Right renal cortex interstitium (tissue), 3 donors: ENCODE data around the gene APC2. TPM values are rescaled to one million over a fixed set of nuclear protein-coding genes. Genes with fewer than 3 reads are reported as not detected.

Experiments
- DNase-seq, 3 donors: peaks; one replicate each; pipeline ENCODE4 v3.0.0-alpha.2; 2013; ENCODE audit warnings: low read depth in 3 of 3, low spot score in 2 of 3
- polyA plus RNA-seq, 3 donors: library from polyadenylated mRNA; unstranded; fragments of 120-200 nt; gene quantifications; one replicate each; pipeline ENCODE4 v1.2.1, GENCODE V29; 2013; ENCODE audit not compliant: insufficient read length in 3 of 3

The APC2 gene
- polyA plus RNA-seq, 3 donors = 0.86 to 1.1 (median 1.0) TPM

GRCh38 chr19:1446713-1447481, 3.0 kb upstream of the APC2 start:
- DNase-seq = no peak

- DNase-seq = no peak
Observed at GRCh38 chr19:1447504-1447903, 2.4 kb upstream of the APC2 start.

DNA sequence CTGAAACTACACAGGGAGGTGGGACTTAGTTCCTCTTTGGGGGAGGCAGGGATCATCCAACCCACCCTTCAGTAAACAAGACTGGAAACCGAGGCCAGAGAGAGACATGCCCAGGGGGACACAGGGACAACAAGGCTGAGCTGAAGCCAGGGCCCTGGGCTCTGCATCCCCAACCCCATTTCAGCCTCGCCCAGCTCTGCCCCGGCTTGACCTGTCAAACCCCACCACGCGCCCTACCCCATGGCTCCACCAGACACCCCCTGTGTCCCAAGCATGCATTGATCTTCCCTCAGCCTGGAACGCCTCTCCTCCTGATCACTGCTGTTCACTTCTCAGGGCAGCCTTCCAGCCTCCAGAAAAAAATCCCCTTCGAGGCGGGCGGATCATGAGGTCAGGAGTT, 2.0 kb upstream of the APC2 start:
- no peak for DNase-seq

DNA sequence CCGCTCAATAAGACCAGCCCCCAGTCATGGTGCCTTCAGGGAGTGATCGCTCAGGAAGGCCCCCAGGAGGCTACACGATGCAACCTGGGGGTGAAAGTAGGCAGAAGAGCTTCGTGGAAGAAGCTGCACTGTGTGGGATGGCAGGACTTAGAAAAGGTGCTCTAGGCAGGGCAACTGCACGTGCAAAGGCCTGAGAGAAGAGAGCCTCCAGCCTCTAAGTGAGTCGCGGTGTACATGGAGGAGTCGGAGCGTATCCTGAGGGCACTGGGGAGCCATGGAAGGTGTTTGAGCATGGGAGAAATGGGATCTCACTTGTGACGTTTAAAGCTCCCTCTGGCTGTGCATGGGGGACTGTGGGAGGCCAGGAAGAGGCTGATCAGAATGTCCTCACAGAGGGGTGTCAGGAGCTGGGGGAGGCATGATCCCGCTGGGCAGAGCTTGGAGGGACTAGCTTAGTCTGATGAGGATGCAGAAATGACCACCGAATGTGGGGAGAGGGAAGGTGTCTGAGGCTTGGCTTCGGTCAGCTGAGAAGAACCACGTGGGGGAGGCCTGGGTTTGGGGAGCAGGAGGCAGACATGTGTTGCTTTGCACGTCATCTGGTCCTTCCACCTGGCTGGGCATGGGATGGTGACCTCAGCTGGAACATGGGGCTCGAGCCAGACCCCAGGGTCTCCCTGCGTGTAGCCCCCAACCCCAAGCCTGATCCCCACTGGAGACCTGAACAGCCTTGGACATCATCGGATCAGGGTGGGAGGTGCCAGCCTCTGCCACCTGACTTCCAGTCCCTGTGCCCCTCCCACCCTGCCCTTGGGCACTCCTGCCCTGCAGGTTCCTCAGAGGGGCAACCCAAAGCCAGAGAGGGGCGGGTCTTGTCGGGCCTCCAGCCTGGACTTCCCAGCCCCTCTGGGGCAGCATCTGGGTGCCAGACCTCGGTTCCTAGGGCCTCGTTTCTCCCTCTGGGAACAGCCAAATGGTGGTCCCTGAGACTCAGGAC, 1.1 kb downstream of the APC2 start:
- no peak for DNase-seq

GRCh38 chr19:1451916-1452801, 2.2 kb downstream of the APC2 start:
- no peak for DNase-seq

- no peak for DNase-seq
Observed at GRCh38 chr19:1452802-1453524, 3.0 kb downstream of the APC2 start.

GRCh38 chr19:1453525-1454364, 3.8 kb downstream of the APC2 start:
- no peak for DNase-seq

- no peak for DNase-seq
Observed at GRCh38 chr19:1455002-1455335, 5.0 kb downstream of the APC2 start.

GRCh38 chr19:1455336-1456120, 5.6 kb downstream of the APC2 start:
- DNase-seq = no peak

DNA sequence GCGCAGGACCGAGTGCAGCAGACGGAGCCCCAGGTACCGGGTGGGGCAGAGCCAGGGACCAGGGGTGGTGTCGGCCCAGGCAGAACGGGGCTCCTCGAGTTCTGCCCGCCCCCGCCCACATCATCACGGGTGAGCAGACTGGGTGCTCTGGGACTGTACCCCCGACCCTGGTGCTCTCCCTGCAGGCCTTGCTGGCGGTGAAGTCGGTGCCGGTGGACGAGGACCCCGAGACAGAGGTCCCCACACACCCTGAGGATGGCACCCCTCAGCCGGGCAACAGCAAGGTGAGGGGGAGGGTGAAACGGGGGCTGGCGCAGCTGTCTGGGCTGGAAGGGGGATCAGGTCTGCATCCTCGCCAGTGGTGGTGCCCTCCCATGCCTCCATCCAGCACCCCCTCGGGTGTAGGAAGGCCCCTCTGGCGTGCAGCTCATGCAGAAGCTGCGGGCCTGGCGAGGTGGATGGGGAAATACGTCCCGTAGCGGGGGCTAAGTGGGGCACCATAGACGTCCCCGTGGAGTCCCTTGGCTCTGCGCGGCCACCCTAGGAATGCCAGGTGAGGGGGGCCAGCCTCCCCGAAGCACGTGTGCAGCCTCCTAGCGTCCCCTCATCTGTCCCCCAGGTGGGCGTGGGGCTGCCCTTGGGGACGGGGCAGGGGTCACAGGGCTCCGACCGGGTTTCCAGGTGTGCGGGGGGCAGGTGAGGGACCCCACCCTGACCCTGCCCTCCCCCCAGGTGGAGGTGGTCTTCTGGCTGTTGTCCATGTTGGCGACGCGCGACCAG, 6.4 kb downstream of the APC2 start:
- no peak for DNase-seq

GRCh38 chr19:1457031-1457739, 7.3 kb downstream of the APC2 start:
- DNase-seq = no peak

GRCh38 chr19:1457892-1458291, 8.0 kb downstream of the APC2 start:
- no peak for DNase-seq

DNA sequence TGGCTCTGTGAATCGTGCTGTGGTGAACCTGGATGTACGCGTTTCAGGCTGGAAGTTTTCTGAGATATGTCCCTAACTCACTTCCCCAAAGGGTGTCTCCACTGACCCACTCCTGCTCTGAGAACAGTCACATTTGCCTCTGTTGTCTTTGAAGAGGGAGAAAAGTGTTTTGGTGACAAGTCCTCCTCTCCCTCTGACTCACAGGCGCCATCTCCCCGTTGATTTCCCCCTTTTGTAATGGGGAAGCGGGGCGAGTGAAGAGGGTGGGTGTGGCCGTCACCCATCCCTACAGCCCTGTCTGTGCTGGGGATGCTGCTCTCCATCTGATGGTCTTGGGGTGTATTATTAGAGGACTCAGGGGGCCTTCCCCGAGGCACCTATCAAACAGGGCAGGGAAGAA, 9.6 kb downstream of the APC2 start:
- no peak for DNase-seq

GRCh38 chr19:1460033-1460995, 10.4 kb downstream of the APC2 start:
- no peak for DNase-seq

- DNase-seq = no peak
Observed at GRCh38 chr19:1461862-1462261, 11.9 kb downstream of the APC2 start.
